KOPT-K1 (cell line): ENCODE results near the gene DHODH.
"Not testable (repeated sequence)": the region's sequence is repeated elsewhere in the genome, so short reads cannot be mapped to it uniquely, and the experiment has no call there.

Experiments
- H3K27ac ChIP-seq: fragments of 200-600 bp; sonication (generic); 2 replicates; pipeline ENCODE4 v1.5.1; 2016; ENCODE audit warnings: antibody characterized with exemption, mild to moderate bottlenecking, low read depth, low read length; ENCODE audit not compliant: poor library complexity, severe bottlenecking
- H3K36me3 ChIP-seq: fragments of 200-600 bp; sonication (generic); 2 replicates; pipeline ENCODE4 v1.5.1; 2017; ENCODE audit warnings: antibody characterized with exemption, mild to moderate bottlenecking, low read length, moderate library complexity; ENCODE audit not compliant: insufficient read depth
- H3K9me3 ChIP-seq: fragments of 200-600 bp; sonication (generic); 2 replicates; pipeline ENCODE4 v1.5.1; 2017; ENCODE audit warnings: antibody characterized with exemption, low read length, mild to moderate bottlenecking; ENCODE audit not compliant: insufficient read depth, poor library complexity, severe bottlenecking

DHODH gene

GRCh38 chr16:72027669-72028378, 19.3 kb downstream of the DHODH start:
- Histone ChIP-seq H3K27ac (no peak overlapping the region), H3K36me3 (peaks cover 37% of the 10 kb centered on the region), H3K9me3 (no peaks in the 10 kb centered on the region)

DNA sequence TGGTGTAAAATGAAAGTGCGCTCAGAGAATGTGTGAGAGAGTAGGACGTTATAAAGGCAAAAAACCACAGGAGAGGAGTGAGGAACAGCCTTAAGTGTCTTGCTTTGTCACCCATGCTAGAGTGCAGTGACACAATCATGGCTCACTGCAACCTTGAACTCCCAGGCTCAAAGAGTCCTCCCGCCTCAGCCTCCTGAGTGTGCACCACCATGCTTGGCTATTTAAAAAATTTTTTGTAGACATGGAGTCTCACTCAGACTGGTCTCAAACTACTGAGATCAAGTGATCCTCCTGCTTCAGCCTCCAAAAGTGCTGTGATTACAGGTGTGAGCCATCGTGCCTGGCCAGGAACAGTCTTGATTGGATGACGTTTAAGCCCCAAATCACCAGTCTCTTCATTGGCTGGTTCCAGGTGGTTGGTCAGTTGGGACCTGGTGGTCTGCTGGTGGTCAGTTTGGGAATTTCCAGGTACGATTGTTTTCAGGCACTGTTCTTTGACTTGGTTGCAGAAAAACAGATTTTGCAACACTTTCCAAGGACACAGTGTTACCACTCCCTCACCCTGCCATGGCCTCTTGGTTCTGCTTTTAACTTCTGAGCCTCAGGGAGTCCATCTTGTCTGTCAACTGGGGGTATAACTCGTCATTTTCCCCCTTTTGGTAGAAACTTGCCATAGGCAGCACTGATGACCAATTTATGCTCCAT, 21.2 kb downstream of the DHODH start:
- peaks cover 20% of the 10 kb centered on the region for H3K36me3 ChIP-seq
- no peaks in the 10 kb centered on the region for H3K9me3 ChIP-seq

GRCh38 chr16:72033437-72033836, 24.9 kb downstream of the DHODH start:
- Histone ChIP-seq H3K36me3 (no peaks in the 10 kb centered on the region), H3K27ac (no peak overlapping the region), H3K9me3 (no peaks in the 10 kb centered on the region)

More for the DNA sequence above, 21.2 kb downstream of the DHODH start:
- H3K27ac ChIP-seq = no peak overlapping the region

- no peak overlapping the region for H3K27ac ChIP-seq
- no peaks in the 10 kb centered on the region for H3K36me3 ChIP-seq
- no peaks in the 10 kb centered on the region for H3K9me3 ChIP-seq
Measured at GRCh38 chr16:72036098-72036497, 27.6 kb downstream of the DHODH start.

GRCh38 chr16:72042157-72042660, 33.7 kb downstream of the DHODH start:
- no peaks in the 10 kb centered on the region for H3K9me3 ChIP-seq
- no peak overlapping the region for H3K27ac ChIP-seq
- H3K36me3 ChIP-seq = no peaks in the 10 kb centered on the region

DNA sequence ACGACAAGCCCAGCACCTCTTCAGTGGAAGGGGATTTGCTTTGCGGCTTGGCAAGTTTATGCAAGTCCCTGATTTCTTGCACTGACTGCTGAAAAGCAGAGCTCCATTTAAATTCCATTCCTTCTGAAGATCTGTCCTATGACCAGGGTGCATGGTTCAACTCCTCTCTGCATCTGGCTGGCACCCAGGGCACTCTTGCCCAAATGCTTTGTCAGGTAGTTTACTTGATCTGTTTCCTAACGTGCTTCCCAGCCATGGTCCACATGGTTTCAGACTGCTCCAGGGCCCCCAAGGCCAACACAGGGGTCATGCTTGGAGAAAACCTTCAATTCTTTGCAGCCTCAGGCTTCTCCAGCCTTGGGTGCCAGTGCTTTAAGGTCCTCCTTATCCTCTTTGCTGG, 34.5 kb downstream of the DHODH start:
- H3K9me3 ChIP-seq = no peaks in the 10 kb centered on the region
- H3K27ac ChIP-seq = no peak overlapping the region
- H3K36me3 ChIP-seq = no peaks in the 10 kb centered on the region

GRCh38 chr16:72043539-72043938, 35.0 kb downstream of the DHODH start:
- Histone ChIP-seq H3K9me3 (no peaks in the 10 kb centered on the region), H3K27ac (no peak overlapping the region)

DNA sequence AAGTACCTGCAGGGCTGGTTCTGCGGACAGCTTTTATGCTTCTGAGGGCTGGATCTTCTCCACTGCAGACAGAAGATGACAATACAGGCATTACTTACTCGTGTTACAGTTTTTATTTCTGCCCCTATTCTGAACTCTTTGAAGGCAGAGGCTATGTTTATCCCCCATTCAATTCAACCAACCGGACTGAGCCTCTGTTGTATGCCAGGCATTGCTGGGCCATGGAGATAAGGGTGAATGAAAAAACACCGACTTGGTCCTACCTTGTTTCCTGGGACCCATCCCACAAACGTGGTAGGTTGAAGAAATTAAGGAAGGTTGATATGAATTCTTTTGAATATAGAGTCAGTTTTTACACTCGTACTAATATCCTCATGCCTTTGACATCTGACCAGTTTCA, 35.8 kb downstream of the DHODH start:
- Histone ChIP-seq H3K27ac (no peak overlapping the region), H3K36me3 (no peaks in the 10 kb centered on the region), H3K9me3 (peaks cover 6% of the 10 kb centered on the region)

More at GRCh38 chr16:72043539-72043938, 35.0 kb downstream of the DHODH start:
- H3K36me3 ChIP-seq = no peaks in the 10 kb centered on the region

GRCh38 chr16:72044825-72045359, 36.3 kb downstream of the DHODH start:
- peaks cover 11% of the 10 kb centered on the region for H3K9me3 ChIP-seq
- H3K36me3 ChIP-seq = no peaks in the 10 kb centered on the region
- H3K27ac ChIP-seq = no peak overlapping the region

GRCh38 chr16:72049110-72049509, 40.6 kb downstream of the DHODH start:
- Histone ChIP-seq H3K9me3 (peaks cover 11% of the 10 kb centered on the region), H3K36me3 (no peaks in the 10 kb centered on the region), H3K27ac (no peak overlapping the region)

DNA sequence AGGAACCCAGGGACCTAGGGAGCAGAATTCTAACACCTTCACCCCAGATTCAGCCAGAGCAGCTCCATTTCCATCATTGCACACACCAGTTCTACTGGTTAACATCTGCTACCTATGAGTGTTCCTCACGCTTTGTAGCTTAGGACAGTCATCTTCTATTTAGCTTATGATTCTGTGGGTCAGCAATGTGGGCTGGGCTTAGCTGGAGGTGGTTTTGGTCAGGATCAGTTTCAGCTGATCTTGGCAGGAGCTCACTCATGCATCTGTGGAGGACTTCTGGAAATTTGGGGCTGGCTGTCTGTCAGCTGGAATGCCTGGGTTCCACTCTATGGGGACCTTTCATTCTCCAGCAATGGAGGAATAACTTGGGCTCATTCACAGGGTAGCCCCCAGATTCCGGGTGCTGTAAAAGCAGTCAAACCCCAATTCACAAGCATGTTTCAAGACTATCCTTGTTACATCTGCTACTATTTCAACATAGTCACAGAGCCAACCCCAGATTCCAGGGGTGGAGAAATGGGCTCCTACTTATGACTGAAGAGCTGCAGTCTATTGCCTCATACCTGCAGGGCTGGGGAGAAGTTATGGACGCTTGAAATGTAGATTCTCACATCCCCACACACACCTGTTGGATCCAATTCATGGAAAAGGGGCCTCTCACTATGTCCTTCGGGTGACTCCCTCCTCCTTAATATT, 42.4 kb downstream of the DHODH start:
- Histone ChIP-seq H3K27ac (no peak overlapping the region), H3K36me3 (no peaks in the 10 kb centered on the region), H3K9me3 (peaks cover 11% of the 10 kb centered on the region)

DNA sequence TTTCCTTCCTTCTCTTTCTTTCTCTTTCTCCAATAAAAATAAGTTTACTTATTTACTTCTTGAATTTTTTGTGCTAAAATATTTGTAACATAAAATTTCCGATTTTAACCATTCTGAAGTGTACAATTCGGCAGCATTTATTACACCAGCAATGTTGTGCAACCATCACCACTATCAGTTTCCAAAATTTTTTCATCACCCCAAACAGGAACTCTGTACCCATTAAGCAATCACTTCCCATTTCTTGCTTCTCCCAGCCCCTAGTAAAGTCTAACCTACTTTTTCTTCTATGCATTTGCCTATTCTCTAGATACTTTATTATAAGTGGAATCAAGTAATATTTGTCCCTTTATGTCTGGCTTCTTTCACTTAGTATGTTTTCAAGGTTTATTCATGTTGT, 43.3 kb downstream of the DHODH start:
- Histone ChIP-seq H3K27ac (no peak overlapping the region), H3K36me3 (no peaks in the 10 kb centered on the region), H3K9me3 (peaks cover 11% of the 10 kb centered on the region)

DNA sequence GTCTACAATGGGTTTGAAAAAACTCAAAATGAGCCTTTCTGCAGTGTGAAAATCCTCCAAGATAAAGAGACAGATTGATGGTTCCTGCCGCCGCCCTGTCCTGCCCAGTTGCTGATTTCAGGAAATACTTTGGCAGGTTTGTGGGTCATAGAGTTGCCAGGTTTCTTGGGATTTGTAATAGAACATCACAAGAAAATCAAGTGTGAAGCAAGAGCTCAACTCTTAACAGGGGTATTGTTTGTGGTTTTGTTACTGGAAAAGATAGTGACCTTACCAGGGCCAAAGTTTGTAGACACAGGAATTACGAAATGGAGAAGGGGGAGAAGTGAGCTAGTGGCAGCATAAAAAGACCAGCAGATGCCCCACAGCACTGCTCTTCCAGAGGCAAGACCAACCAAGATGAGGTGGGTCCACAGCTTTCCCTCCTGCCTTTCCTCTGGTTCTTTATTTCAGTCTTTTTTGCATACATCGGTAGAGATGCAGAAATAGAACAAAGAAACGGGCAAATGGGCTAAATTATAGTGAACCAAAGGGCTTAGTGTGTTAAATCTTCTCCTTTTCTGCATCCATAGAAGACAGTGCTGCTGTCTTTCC, 45.8 kb downstream of the DHODH start, which contains the start of gene HP:
HP (plus strand) TSS at position 252 of the 594 bp plus-strand sequence; CDS start at position 400, 148 bp downstream.
- not testable (repeated sequence) for H3K36me3 ChIP-seq

GRCh38 chr16:72055911-72056310, 47.4 kb downstream of the DHODH start:
- H3K36me3 ChIP-seq = no peaks in the 10 kb centered on the region
- H3K9me3 ChIP-seq = no peaks in the 10 kb centered on the region
- H3K27ac ChIP-seq = no peak overlapping the region

More for the DNA sequence above, 45.8 kb downstream of the DHODH start, which contains the start of gene HP:
- H3K27ac ChIP-seq, H3K9me3 ChIP-seq: not testable (repeated sequence)
